Omental fat pad (tissue), 4 donors: ENCODE results near the gene CHD2. TPM values are rescaled to one million over a fixed set of nuclear protein-coding genes. Genes with fewer than 3 reads are reported as not detected.

ENCODE experiments used
- ATAC-seq: fragments of 150-250 bp; one replicate; pipeline ENCODE4 v1.9.1; 2016; ENCODE audit warnings: mild to moderate bottlenecking, moderate library complexity; ENCODE audit not compliant: low FRiP score
- DNase-seq: peaks from one replicate; pipeline ENCODE4 v3.0.0-alpha.2; 2019; ENCODE audit warnings: low spot score
- total RNA-seq, 4 donors: library from RNA; depleted of rRNA; stranded (reverse); fragments of >200 nt; gene quantifications; one replicate each; pipeline ENCODE4 v1.1.0, GENCODE V29; 2016
- TF ChIP-seq, protein P1 (sequence below), 3 donors: fragments of 450-650 bp; IDR thresholded peaks; one replicate each; pipeline ENCODE4 v1.5.1; 2016 to 2017; ENCODE audit warnings: antibody characterized with exemption in 3 of 3, mild to moderate bottlenecking in 3 of 3, moderate library complexity in 2 of 3

CHD2 gene
- total RNA-seq, 4 donors from 2014 or later: 77.7 to 140 (median 134) TPM

- TF ChIP-seq, protein P1, sequence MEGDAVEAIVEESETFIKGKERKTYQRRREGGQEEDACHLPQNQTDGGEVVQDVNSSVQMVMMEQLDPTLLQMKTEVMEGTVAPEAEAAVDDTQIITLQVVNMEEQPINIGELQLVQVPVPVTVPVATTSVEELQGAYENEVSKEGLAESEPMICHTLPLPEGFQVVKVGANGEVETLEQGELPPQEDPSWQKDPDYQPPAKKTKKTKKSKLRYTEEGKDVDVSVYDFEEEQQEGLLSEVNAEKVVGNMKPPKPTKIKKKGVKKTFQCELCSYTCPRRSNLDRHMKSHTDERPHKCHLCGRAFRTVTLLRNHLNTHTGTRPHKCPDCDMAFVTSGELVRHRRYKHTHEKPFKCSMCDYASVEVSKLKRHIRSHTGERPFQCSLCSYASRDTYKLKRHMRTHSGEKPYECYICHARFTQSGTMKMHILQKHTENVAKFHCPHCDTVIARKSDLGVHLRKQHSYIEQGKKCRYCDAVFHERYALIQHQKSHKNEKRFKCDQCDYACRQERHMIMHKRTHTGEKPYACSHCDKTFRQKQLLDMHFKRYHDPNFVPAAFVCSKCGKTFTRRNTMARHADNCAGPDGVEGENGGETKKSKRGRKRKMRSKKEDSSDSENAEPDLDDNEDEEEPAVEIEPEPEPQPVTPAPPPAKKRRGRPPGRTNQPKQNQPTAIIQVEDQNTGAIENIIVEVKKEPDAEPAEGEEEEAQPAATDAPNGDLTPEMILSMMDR (IDR thresholded peaks at IDR 0.05): no peak
- ATAC-seq (no peak), DNase-seq (no peak)
These were observed 23.1 kb upstream of the CHD2 start for GRCh38 chr15:92877000-92877399.

DNA sequence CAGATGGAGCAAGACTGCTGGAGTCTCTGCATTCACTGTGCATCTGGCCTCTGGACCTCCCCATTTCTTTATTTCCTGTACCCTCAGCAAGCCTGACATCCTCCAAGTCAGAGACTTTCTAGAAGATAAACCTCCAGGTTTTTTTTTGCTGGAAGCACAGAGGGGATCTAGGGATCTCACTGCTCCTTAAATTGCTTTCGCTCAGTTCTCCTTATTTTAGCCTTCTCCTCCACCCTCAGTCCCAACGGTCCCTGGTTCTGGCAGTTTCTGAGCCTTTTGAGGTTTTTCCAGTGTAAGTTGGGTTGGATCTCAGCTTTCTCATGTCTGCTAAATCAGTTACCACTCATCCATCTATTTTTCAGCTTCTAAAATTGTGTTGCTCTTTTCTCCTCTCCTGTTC, 22.7 kb upstream of the CHD2 start:
- TF ChIP-seq, protein P1 (IDR thresholded peaks at IDR 0.05): no peak
- no peak for ATAC-seq
- no peak for DNase-seq

GRCh38 chr15:92878593-92879053, 21.5 kb upstream of the CHD2 start:
- DNase-seq (no peak), ATAC-seq (no peak)
- TF ChIP-seq, protein P1 (IDR thresholded peaks at IDR 0.05): no peak

DNA sequence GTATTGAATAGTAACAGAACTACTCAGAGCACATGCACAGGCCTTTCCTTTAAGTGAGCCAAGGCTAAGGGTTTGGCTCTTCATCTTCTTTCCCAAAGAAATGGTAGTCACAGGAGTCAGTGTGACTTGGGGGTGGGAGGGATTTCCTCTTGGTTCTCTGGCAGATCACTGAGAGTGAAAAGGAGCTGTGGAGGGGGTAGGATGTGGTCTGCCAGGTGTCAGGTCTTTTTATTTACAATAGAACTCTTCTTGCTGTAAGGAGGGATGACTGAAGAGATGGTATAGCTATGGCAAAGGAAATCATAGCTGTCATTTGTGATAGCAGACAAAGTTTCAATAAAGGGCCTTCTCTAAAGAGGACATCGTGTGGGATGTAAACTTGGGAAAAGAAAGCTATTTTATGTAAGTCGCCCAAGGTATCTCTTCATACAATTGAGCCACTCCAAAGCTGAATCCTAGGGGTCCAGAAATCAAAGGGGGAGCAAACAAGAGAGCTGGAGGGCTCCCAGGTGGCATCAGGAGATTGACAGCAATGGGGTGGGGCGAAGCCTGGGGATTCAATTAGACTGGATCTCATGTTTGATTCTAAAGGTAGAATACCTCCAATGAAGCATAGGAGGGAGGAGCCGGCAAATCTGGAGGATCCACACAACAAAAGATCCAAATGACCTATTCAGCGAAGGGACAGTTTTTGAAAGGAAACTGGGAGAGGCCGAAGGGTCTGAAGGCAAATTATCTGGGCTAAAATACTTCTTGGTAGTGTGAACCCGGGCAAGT, 20.0 kb upstream of the CHD2 start:
- ATAC-seq (no peak), DNase-seq (no peak)
- TF ChIP-seq, protein P1 (IDR thresholded peaks at IDR 0.05): no peak

DNA sequence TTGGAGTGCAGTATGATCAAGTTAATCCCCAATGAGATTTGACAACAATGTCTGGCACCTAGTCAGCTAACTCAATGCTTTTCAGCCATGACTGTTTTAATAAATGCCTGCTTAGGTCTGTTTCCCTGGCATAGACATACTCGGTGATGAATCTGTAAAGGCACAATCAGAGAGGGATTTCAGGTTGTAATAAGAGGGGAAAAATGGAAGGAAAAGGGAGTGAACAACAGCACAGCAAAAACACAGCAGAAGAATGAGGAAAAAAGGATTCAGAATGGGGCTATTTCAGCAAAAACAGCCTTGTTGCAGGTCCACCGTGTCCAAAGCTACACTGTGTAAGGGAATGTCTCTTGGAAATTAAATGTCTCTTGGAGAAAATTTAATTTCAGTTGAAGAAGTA, 19.3 kb upstream of the CHD2 start:
- TF ChIP-seq, protein P1 (IDR thresholded peaks at IDR 0.05): no peak
- no peak for DNase-seq
- ATAC-seq: no peak

- ATAC-seq: no peak
These were observed 18.8 kb upstream of the CHD2 start for GRCh38 chr15:92881211-92881754.

More at GRCh38 chr15:92881211-92881754, 18.8 kb upstream of the CHD2 start:
- TF ChIP-seq, protein P1 (IDR thresholded peaks at IDR 0.05): no peak
- DNase-seq: no peak
